ENCODE data around the gene CPTP.

DNA sequence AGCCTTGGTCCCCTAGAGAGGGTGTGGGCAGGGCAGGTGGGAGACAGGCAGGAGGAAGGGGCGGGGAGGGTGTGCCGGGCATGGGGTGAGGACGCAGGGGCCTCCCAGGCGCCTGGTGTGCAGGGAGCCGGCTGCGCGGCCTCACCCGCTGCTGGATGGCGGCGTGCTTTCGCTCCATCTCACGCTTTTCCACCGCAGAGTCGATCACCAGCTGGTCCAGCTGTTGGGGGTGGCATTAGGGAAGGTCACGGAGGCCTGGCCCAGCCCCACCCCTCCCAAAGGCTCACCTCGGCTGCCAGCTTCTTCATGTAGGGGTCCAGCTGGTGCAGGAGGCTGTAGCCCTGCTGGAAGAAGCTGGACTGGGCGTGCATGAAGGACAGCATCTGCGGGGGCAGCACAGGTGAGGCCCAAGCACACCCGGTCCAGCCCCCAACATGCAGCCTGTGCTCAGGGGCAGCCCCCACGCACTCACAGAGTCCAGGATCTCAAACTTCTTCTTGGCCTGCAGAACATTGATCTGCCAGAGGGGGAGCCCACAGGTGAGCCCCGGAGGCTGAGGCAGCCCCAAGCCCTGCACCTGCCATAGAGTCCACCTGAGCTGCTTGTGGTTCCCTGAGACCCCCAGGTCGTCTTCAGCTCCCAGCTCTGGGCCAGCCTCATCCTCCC lies 24.8 kb upstream of the CPTP start:
- TF ChIP-seq, protein P1, sequence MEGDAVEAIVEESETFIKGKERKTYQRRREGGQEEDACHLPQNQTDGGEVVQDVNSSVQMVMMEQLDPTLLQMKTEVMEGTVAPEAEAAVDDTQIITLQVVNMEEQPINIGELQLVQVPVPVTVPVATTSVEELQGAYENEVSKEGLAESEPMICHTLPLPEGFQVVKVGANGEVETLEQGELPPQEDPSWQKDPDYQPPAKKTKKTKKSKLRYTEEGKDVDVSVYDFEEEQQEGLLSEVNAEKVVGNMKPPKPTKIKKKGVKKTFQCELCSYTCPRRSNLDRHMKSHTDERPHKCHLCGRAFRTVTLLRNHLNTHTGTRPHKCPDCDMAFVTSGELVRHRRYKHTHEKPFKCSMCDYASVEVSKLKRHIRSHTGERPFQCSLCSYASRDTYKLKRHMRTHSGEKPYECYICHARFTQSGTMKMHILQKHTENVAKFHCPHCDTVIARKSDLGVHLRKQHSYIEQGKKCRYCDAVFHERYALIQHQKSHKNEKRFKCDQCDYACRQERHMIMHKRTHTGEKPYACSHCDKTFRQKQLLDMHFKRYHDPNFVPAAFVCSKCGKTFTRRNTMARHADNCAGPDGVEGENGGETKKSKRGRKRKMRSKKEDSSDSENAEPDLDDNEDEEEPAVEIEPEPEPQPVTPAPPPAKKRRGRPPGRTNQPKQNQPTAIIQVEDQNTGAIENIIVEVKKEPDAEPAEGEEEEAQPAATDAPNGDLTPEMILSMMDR (IDR thresholded peaks at IDR 0.05): no peak
- TF ChIP-seq POLR2A (IDR thresholded peaks at IDR 0.05): no peak
